OCI-LY1 (cell line): Measurements from ENCODE around the gene COL19A1.

Experiments used
- EZH2 ChIP-seq: fragments of 200-600 bp; sonication (generic), shearing (Covaris generic); IDR thresholded peaks from 2 replicates; pipeline ENCODE4 v1.8.0; 2017; ENCODE audit warnings: borderline replicate concordance, mixed run types, mild to moderate bottlenecking, antibody characterized with exemption, low read length, moderate library complexity, mixed read lengths
- TF ChIP-seq, protein P1 (sequence below): fragments of 200-600 bp; sonication (generic), shearing (Covaris generic); IDR thresholded peaks from 2 replicates; pipeline ENCODE4 v1.5.1; 2017; ENCODE audit warnings: mild to moderate bottlenecking, antibody characterized with exemption, low read length, moderate library complexity, mixed read lengths

DNA sequence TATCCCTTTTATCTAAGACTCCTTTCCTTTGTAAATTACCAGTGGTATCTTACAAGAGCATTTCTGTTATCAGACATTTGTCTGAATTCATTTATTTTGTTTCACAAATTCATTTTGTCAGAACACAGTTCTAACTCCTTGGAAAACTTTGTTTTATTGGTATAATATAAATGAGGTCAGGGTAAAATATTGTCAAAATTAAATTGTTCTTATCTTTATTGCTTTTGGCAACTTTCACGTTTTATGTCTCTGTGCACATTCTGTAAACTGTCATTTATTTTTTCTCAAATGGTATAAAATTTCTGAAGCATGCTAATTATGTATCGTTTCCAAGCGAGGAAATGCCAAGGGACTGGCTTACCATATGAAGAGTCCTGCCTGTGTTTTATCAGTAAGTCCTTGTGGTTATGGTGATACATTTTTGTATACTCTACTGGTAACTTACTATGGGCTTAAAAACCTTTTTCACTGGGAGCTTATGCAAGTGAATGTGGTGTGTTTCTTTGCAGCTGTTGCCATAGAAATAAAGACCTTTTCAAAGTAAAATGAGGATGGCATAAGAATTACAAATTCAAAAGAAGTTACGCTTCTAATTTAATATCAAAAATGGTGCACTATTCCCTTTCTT, 214.2 kb downstream of the COL19A1 start:
- TF ChIP-seq, protein P1, sequence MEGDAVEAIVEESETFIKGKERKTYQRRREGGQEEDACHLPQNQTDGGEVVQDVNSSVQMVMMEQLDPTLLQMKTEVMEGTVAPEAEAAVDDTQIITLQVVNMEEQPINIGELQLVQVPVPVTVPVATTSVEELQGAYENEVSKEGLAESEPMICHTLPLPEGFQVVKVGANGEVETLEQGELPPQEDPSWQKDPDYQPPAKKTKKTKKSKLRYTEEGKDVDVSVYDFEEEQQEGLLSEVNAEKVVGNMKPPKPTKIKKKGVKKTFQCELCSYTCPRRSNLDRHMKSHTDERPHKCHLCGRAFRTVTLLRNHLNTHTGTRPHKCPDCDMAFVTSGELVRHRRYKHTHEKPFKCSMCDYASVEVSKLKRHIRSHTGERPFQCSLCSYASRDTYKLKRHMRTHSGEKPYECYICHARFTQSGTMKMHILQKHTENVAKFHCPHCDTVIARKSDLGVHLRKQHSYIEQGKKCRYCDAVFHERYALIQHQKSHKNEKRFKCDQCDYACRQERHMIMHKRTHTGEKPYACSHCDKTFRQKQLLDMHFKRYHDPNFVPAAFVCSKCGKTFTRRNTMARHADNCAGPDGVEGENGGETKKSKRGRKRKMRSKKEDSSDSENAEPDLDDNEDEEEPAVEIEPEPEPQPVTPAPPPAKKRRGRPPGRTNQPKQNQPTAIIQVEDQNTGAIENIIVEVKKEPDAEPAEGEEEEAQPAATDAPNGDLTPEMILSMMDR: no peak
- TF ChIP-seq EZH2: no peak
